IPS-20b (cell line): ENCODE measurements around the gene PROK1.
"Not testable (repeated sequence)": the region's sequence is repeated elsewhere in the genome, so short reads cannot be mapped to it uniquely, and the experiment has no call there.

Experiments used
- H3K27ac ChIP-seq: one replicate; pipeline ENCODE4 v1.5.1; 2013; ENCODE audit warnings: low read length
- H3K27me3 ChIP-seq: 2 replicates; pipeline ENCODE4 v1.6.1; 2013; ENCODE audit warnings: mild to moderate bottlenecking, low read length, inconsistent platforms; ENCODE audit not compliant: insufficient read depth
- H3K36me3 ChIP-seq: 2 replicates; pipeline ENCODE4 v1.6.1; 2013; ENCODE audit warnings: low read depth, mild to moderate bottlenecking, inconsistent platforms, low read length, moderate library complexity; ENCODE audit not compliant: insufficient read depth
- H3K4me1 ChIP-seq: 2 replicates; pipeline ENCODE4 v1.6.1; 2013; ENCODE audit warnings: mild to moderate bottlenecking, control low read depth, inconsistent platforms, low read length, moderate library complexity; ENCODE audit not compliant: insufficient read depth
- H3K4me3 ChIP-seq: 2 replicates; pipeline ENCODE4 v1.5.1; 2013; ENCODE audit warnings: mild to moderate bottlenecking, low read length, inconsistent platforms
- H3K9ac ChIP-seq: 2 replicates; pipeline ENCODE4 v1.6.1; 2013; ENCODE audit warnings: low read depth, mild to moderate bottlenecking, inconsistent platforms, low read length, moderate library complexity
- H3K9me3 ChIP-seq: 2 replicates; pipeline ENCODE4 v1.6.1; 2013; ENCODE audit warnings: mild to moderate bottlenecking, low read depth, low read length, inconsistent platforms; ENCODE audit not compliant: insufficient read depth

Gene PROK1

DNA sequence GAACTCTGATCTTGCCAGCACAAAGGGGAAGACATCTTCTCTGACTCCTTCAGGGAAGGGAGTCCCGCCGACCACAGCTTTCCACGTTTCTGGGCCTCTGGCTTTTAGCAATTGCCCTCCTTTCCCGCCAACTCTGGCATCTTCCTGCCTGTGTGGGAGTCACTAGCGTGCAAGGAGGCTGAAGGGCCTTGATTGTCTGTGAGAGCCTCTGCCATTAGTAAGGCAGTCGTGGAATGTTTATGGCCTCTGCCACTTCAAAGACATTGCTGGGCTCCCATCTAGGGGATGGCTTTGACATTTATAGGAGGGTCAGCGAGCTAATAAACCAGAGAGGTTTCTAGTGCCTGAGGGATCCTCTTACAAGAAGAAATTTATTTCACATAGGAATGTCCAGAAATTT lies 14.3 kb upstream of the PROK1 start:
- no peaks in the 10 kb centered on the region for H3K36me3 ChIP-seq
- H3K9me3 ChIP-seq = no peaks in the 10 kb centered on the region

DNA sequence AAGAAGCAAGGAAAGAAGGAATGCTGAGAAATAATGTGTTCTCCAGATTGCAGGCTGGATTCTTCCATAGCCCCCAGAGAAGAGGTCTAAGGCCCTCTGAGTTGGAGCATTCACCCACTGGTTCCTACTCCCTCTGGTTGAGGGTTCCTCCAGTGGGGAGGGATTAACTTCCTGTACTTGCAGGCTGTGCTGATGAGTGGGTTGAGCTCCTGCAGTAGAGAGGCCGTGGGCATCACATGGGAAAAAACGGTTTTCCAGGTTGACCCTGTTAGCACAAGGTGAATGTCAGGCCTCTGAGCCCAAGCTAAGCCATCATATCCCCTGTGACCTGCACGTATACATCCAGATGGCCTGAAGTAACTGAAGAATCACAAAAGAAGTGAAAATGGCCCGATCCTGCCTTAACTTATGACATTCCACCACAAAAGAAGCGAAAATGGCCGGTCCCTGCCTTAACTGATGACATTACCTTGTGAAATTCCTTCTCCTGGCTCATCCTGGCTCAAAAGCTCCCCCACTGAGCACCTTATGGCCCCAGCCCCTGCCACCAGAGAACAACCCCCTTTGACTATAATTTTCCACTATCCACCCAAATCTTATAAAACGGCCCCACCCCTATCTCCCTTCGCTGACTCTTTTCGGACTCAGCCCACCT lies 13.2 kb upstream of the PROK1 start:
- H3K36me3 ChIP-seq, H3K27me3 ChIP-seq, H3K4me3 ChIP-seq, H3K27ac ChIP-seq, H3K9ac ChIP-seq, H3K9me3 ChIP-seq: not testable (repeated sequence)
- peaks cover 14% of the 10 kb centered on the region for H3K4me1 ChIP-seq

More for the DNA sequence above, 14.3 kb upstream of the PROK1 start:
- H3K27ac ChIP-seq = no peak overlapping the region
- H3K9ac ChIP-seq = no peak overlapping the region
- peaks cover 14% of the 10 kb centered on the region for H3K4me1 ChIP-seq
- H3K27me3 ChIP-seq = no peaks in the 10 kb centered on the region
- no peak overlapping the region for H3K4me3 ChIP-seq

DNA sequence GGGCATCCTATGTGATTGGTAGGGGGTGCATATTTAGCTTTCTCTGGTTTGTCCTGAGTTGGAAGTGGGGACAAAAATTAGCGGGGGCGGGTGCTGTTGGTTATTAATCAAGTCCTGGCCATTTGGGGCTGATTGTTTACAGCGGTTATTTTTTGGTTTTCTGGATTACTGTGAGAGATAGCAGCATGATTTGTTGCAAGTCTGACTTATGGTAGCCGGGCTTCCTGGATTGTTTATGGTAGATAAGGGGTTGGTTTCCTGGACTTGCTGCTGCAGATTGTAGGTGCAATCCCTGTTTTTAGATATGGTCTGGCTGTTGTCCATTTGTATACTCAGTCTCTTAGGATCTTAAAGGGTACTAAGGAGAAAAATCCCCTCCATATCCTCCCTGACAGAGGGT lies 12.1 kb upstream of the PROK1 start:
- Histone ChIP-seq H3K36me3 (no peaks in the 10 kb centered on the region), H3K9ac (no peak overlapping the region), H3K9me3 (no peaks in the 10 kb centered on the region), H3K4me3 (no peak overlapping the region), H3K27ac (no peak overlapping the region), H3K27me3 (no peaks in the 10 kb centered on the region), H3K4me1 (peaks cover 6% of the 10 kb centered on the region)

DNA sequence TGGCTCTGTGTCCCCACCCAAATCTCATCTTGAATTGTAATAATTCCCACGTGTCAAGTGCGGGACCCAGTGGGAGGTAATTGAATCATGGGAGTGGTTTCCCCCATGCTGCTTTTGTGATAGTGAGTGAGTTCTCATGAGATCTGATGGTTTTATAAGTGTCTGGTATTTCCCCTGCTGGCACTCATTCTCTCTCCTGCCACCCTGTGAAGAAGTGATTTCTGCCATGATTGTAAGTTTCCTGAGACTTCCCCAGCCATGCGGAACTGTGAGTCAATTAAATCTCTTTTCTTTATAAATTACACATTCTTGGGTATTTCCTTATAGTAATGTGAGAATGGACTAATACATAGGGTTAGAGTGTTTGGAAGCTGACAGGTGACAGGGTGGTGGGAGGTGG lies 11.1 kb upstream of the PROK1 start:
- not testable (repeated sequence) for H3K4me1 ChIP-seq, H3K27ac ChIP-seq, H3K36me3 ChIP-seq, H3K9ac ChIP-seq, H3K27me3 ChIP-seq, H3K4me3 ChIP-seq, H3K9me3 ChIP-seq

DNA sequence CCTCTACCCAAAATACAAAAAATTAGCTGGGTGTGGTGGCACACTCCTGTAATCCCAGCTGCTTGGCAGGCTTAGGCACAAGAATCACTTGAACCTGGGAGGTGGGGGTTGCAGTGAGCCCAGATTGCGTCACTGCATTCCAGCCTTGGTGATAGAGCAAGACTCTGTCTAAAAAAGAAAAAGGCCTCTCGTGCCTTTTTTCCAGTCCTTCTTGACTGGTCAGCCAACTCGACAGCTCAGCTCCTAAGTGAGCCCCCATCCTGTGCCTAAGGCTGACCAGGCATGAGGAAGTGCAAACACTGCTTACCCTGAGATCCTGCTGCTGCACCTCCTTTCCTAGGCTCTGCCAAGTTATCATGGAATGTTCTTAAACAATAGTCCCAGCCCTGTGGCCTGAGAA lies 10.1 kb upstream of the PROK1 start:
- H3K27ac ChIP-seq = no peak overlapping the region
- no peaks in the 10 kb centered on the region for H3K36me3 ChIP-seq
- H3K4me3 ChIP-seq = no peak overlapping the region
- H3K9me3 ChIP-seq = no peaks in the 10 kb centered on the region
- no peak overlapping the region for H3K9ac ChIP-seq
- H3K4me1 ChIP-seq = no peaks in the 10 kb centered on the region; the same call in 1 of the 2 replicates
- H3K27me3 ChIP-seq = no peaks in the 10 kb centered on the region

DNA sequence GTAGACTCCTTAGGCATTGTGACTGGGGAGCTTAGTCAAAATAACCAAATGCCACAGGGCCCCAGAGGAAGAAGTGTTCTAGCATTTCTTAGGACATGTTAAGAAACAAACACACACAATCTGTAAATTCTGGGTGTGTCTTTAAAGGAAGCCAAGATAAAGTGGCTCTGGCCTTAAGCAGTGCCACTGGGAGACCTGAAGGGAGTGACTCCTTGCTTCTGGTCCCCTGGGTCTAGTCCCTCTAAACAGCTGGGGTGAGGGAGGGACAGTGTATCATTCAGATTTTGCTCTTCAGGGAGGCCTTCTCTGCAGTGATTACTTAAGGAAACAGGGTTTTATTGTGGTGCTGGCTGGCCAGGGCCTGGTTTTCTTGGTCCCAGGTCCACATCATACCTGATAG lies 9.1 kb upstream of the PROK1 start:
- no peak overlapping the region for H3K27ac ChIP-seq
- no peak overlapping the region for H3K9ac ChIP-seq
- H3K27me3 ChIP-seq = no peaks in the 10 kb centered on the region
- H3K36me3 ChIP-seq = no peaks in the 10 kb centered on the region
- H3K4me3 ChIP-seq = no peak overlapping the region
- no peaks in the 10 kb centered on the region for H3K4me1 ChIP-seq
- H3K9me3 ChIP-seq = no peaks in the 10 kb centered on the region

DNA sequence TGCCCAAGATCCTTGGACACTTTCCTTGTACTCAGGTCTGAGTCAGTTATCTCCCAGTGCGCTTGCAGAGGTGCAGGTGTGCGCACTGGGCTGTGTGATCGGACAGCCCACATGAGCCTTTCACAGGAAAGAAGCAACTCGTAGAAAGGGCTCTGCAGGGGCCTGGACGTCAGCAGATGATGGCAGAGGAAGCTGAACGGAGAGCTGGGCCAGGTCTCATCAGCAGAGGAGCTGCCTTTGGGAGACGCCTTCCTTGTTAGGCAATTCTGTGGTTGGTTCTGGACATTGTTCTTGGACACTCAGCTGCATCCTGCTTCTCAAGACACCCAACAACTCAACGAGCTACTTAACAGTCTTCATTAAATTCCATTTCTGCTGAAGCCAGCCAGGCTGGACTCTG lies 7.5 kb upstream of the PROK1 start:
- Histone ChIP-seq H3K9ac (no peak overlapping the region), H3K36me3 (no peaks in the 10 kb centered on the region), H3K9me3 (no peaks in the 10 kb centered on the region), H3K4me3 (no peak overlapping the region), H3K27ac (no peak overlapping the region), H3K27me3 (no peaks in the 10 kb centered on the region), H3K4me1 (no peaks in the 10 kb centered on the region)

DNA sequence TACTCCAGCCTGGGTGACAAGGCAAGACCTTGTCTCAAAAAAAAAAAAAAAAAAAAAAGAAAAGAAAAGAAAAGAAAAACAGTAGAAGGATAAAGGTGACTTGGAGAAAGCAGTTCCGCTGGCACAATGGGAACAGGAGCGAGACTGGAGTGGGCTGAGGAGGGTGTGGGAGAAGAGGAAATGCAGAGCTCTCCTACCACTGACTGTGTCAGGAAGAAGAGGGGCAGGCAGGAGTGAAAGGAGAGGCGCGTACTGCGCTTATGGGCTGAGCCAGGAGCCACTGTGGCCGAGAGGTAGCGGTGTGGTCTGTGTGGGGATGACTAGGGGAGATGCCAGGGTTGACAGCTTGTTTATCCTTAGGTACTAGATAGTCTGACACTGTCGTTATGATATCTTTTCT lies 6.4 kb upstream of the PROK1 start:
- Histone ChIP-seq H3K9me3 (no peaks in the 10 kb centered on the region), H3K27me3 (no peaks in the 10 kb centered on the region), H3K4me3 (no peak overlapping the region), H3K36me3 (no peaks in the 10 kb centered on the region), H3K4me1 (peaks cover 1% of the 10 kb centered on the region; the same call in 1 of the 2 replicates), H3K27ac (no peak overlapping the region), H3K9ac (no peak overlapping the region)

DNA sequence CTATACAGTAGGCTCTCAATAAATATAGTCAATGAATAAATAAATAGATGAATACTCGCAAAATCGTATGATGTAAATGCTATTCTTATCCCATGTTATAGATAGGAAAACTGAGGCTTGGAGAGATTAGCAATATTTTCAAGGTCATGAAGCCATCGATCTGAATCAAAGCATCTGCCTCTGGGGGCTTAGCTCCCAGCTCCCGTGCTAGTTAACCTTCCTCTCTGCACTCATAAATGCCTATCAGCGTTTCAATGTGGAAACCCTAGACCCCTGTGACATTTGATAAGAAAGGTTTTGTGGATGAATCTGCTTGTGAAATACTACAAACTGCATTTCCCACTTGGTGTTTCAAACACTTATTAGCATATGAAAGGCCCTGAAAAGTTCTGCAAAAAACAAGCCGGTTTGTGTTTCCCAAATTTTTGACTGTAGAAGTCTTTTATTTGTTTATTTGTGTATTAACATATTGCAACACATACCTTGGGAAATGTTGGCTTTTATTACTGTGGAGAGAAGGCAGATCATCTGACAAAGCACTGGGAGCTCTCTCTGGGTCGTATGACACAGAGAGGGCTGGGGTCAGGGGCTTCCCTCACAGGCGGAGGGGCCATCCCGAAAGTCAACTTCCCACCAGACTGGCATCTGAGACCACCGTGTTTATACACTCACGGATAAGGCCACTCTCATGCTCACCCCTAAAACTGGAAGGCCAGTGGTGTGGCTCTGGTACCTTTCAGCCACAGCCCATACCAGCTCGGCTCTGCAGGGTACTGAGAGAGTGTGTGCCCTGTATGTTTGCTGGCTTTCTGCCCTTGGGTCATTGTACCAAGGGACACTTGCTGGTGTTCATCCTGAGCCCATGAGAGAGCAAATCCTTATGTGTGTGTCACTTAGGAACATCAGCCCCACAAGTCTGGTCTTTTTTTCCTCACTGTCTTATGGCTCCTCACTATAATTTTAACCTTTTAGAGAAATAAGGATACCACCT lies 993 bp upstream of the PROK1 start:
- no peak overlapping the region for H3K27ac ChIP-seq
- H3K9me3 ChIP-seq = no peaks in the 10 kb centered on the region
- H3K4me1 ChIP-seq = peaks cover 7% of the 10 kb centered on the region; the same call in 1 of the 2 replicates
- no peaks in the 10 kb centered on the region for H3K36me3 ChIP-seq
- no peak overlapping the region for H3K4me3 ChIP-seq
- H3K9ac ChIP-seq = no peak overlapping the region
- no peaks in the 10 kb centered on the region for H3K27me3 ChIP-seq

DNA sequence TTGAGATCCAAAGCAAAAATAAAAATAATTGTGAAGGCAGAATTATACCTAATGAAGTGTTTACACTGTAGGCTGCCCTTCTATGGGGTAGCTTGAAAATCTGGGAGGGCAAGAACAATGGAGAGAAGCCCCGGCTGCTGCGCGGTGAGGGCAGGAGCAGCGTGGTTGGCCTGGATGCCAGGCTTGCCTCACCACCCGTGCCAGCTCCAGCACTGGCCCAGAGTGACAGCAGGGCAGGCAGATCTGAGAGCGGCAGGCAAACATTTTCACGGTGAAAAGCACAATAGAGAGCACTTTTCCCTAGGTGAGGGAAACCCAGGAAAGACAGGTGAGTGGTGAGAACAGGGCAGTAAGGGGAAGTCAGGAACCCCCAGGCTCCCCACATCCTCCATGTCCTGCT lies 1.4 kb downstream of the PROK1 start:
- Histone ChIP-seq H3K36me3 (no peaks in the 10 kb centered on the region), H3K9ac (no peak overlapping the region), H3K4me1 (peaks cover 7% of the 10 kb centered on the region; the same call in 1 of the 2 replicates), H3K27ac (no peak overlapping the region), H3K9me3 (no peaks in the 10 kb centered on the region), H3K4me3 (no peak overlapping the region), H3K27me3 (no peaks in the 10 kb centered on the region)

DNA sequence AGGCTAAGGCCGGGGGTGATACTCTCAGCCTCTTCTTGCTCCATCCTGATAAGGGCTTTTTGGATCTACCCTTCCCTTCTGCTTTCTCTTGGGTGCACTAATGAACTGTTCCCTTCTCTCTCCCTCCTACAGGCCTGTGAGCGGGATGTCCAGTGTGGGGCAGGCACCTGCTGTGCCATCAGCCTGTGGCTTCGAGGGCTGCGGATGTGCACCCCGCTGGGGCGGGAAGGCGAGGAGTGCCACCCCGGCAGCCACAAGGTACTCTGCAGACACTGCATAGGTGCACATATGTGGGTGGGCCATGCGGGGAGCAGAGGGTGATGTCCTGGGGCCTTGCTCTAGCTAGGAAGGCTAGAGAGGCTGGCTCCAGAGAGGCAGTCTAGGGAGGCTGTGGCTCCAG lies 2.9 kb downstream of the PROK1 start:
- no peaks in the 10 kb centered on the region for H3K36me3 ChIP-seq
- no peaks in the 10 kb centered on the region for H3K9me3 ChIP-seq

DNA sequence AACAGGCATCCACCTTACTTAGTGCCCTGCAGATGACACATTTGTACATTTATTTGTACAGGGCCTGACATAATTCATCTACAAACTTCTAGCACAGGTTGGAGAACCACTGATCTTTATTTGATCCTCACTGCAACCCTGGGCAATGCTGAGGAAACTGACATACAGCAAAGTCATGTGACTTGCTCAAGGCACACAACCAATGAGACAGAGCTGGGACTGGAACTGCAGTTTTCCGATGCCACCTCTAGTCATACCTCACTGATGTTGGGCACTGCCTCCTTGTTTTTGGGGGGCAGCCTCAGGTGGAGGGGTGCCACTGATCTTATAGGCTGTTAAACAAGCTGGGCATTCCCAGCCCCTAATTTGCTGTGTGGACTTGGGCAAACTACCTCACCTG lies 3.4 kb downstream of the PROK1 start:
- Histone ChIP-seq H3K4me3 (no peak overlapping the region), H3K27me3 (no peaks in the 10 kb centered on the region), H3K4me1 (peaks cover 7% of the 10 kb centered on the region; the same call in 1 of the 2 replicates), H3K36me3 (no peaks in the 10 kb centered on the region), H3K27ac (no peak overlapping the region), H3K9ac (no peak overlapping the region), H3K9me3 (no peaks in the 10 kb centered on the region)

More for the DNA sequence above, 2.9 kb downstream of the PROK1 start:
- H3K27me3 ChIP-seq = no peaks in the 10 kb centered on the region
- no peak overlapping the region for H3K9ac ChIP-seq
- H3K4me3 ChIP-seq = no peak overlapping the region
- H3K27ac ChIP-seq = no peak overlapping the region
- peaks cover 7% of the 10 kb centered on the region; the same call in 1 of the 2 replicates for H3K4me1 ChIP-seq
